Gastroesophageal sphincter (tissue), 3 donors: ENCODE data around the gene CIAO1.

Experiments used
- EP300 ChIP-seq: sonication (generic); formaldehyde crosslinking; IDR thresholded peaks from one replicate; pipeline ENCODE4 v1.6.1; 2017; ENCODE audit warnings: antibody characterized with exemption, mild to moderate bottlenecking
- POLR2A ChIP-seq, 2 donors: fragments of 450-650 bp; IDR thresholded peaks; one replicate each; pipeline ENCODE4 v1.6.1; 2017; ENCODE audit warnings: antibody characterized with exemption in 2 of 2, mild to moderate bottlenecking in 2 of 2, moderate library complexity in 1 of 2
- TF ChIP-seq, protein P1 (sequence below), 4 experiments: fragments of 200-600 bp in 2 of 4; fragments of 450-650 bp in 2 of 4; sonication (generic) in 1 of 4; IDR thresholded peaks; one replicate each; pipeline ENCODE4 v1.5.1; 2017 to 2019; ENCODE audit warnings: antibody characterized with exemption in 4 of 4, mild to moderate bottlenecking in 2 of 4, moderate library complexity in 2 of 4

DNA sequence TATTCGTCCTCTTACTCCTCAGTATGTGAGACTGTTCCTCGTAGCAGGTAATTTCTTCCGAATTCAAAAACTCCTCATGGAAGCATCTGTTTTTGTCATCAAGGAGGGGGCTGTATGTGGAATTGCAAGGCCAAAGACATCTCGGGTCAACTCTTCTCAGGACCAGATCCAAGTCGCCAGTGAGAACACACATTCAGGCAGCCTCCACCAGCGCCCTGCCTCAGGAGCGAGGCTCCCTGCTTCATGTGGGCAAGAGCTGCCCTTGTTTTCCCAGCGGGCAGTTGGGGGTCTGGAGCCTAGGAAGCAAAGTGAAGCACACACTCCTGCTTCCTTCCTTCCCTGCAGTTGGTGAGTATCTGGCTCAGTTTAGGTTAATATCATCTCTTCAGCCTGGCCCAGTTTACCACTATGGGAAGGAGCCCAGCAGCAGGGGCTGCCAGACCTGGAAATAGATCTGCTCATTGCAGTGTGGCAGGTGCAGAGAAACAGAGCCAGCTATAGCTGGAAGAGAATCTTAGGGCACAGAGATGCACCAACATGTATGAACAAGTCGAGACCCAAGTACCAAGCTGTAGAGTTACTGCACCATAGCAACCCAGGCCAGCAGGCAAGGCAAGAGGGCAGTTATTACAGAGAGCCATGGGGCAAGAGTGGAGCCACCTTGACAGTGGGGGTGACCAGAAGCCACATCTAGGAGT, 25.5 kb upstream of the CIAO1 start:
- TF ChIP-seq POLR2A (IDR thresholded peaks at IDR 0.05) (no peak), EP300 (no peak)
- TF ChIP-seq, protein P1, sequence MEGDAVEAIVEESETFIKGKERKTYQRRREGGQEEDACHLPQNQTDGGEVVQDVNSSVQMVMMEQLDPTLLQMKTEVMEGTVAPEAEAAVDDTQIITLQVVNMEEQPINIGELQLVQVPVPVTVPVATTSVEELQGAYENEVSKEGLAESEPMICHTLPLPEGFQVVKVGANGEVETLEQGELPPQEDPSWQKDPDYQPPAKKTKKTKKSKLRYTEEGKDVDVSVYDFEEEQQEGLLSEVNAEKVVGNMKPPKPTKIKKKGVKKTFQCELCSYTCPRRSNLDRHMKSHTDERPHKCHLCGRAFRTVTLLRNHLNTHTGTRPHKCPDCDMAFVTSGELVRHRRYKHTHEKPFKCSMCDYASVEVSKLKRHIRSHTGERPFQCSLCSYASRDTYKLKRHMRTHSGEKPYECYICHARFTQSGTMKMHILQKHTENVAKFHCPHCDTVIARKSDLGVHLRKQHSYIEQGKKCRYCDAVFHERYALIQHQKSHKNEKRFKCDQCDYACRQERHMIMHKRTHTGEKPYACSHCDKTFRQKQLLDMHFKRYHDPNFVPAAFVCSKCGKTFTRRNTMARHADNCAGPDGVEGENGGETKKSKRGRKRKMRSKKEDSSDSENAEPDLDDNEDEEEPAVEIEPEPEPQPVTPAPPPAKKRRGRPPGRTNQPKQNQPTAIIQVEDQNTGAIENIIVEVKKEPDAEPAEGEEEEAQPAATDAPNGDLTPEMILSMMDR (IDR thresholded peaks at IDR 0.05), result no peak
